GM18526 (cell line): ENCODE data around the gene PITPNC1.

Source experiments
- POLR2A ChIP-seq: IDR thresholded peaks from 3 replicates; pipeline ENCODE4 v1.6.1; 2011; ENCODE audit not compliant: insufficient read length; ENCODE audit errors: extremely low read depth

Gene PITPNC1

GRCh38 chr17:67573987-67574657 lies 197.0 kb downstream of the PITPNC1 start:
- no peak for TF ChIP-seq POLR2A

DNA sequence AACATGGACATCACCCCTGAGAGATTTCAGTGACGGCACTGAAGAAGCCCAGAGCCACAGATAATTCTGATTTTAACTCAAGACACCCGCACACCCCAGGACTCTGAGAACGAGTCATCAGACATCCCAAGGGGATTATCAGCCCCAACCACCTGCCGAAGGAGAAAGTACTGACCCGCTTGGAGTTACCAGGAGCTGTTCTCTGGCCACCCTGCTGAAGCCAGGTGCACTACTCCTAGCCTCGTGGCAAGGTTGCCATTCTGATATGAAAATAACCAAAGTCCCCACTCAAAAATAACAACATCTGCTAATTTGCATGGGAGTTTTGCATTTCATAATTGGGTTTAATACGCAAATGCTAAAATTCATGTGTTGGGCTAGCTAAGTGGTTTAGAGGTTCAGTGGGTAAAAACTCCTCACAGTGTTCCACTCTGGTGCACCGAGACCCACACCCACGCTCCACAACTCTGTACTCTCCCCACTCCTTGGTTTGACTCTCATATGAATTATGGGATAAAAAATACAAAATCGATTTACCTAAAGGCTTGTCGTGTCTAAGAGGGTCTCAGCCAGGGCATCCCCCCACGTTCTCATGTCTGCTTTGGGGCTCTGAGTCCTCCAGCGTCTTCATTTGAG lies 197.7 kb downstream of the PITPNC1 start:
- no peak for TF ChIP-seq POLR2A

DNA sequence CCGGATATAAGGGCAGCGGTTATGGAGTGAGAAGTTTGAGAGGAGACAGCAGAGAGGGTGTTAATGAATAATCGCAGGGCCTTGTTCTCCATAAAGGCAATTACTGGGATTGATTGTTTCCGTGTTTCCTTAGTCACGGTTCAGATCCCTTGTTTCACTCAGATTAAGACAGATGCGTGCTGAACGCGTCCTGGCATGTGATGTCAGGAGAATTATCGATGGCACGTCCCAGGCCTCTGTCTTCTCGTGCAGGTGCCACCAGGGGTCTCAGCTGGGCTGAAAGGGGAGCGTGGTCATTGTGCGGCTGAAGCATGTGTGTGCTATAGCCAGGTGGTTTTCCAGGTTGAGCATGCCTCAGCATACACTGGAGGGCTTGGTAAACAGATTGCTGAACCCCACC lies 198.2 kb downstream of the PITPNC1 start:
- TF ChIP-seq POLR2A = no peak

GRCh38 chr17:67576471-67577115 lies 199.5 kb downstream of the PITPNC1 start:
- TF ChIP-seq POLR2A = no peak

DNA sequence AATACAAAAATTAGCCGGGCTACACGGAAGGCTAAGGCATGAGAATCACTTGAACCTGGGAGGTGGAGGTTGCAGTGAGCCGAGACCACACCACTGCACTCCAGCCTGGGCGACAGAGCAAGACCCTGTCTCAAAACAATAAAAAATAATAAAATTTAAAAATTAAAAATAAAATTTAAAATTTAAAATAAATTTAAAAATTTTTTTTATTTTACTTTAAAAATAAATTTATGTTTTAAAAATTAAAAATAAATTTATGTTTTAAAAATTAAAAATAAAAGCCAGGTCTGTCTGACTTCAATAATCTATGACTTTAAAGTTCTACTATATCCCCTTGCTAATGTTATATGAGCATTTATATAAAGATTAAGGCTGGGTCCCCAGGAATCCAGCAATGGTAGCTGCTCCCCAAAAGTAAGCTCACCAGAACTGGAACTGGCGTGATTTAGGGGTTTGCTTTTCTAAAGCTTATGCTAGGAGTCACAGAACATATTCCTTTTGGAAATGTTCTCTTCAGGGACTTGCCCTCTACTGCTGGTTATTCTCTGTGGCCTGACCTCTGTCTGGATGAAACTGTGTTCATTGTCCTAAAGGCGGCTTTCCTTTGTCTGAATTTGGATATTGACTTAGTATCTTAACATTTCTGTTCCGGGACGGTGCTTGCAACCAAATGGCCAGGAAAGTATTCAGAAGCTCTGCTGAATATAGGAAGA lies 200.5 kb downstream of the PITPNC1 start:
- no peak for TF ChIP-seq POLR2A

DNA sequence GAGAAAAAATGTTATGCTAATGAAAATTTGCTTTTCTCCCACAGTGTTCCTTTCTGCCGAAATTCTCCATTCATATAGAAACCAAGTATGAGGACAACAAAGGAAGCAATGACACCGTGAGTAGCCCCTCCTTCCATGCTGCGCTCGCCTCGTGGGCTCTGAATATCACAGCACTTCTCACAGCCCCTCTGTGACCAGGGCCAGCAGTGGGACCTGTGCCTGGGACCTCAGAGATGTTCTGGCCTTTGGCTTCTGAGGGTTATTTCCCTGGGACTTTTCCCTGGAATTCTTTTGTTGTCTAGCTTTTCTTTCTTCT lies 201.0 kb downstream of the PITPNC1 start:
- no peak for TF ChIP-seq POLR2A

- no peak for TF ChIP-seq POLR2A
Observed at GRCh38 chr17:67582673-67583081, 205.6 kb downstream of the PITPNC1 start.

- TF ChIP-seq POLR2A = no peak
Observed at GRCh38 chr17:67585077-67585602, 208.1 kb downstream of the PITPNC1 start.

GRCh38 chr17:67588326-67588725 lies 211.2 kb downstream of the PITPNC1 start:
- TF ChIP-seq POLR2A = no peak

- no peak for TF ChIP-seq POLR2A
Observed at GRCh38 chr17:67594115-67594880, 217.2 kb downstream of the PITPNC1 start.

DNA sequence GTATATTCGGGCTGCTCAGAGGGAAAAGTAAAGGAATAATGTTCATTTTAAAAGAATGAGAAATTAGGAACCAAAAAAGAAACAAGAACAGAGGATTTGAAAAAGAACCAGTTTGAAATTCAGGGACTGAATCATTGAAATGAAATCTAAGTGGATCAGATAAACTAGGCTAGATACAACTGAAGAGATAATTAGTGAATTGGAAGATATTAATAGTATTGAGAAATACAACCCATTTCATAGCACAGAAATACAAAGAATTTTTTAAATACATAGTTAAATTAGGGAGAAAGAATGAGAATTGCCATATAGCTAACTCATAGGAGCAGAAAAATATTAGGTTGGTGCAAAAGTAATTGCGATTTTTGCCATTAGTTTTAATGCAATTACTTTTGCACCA lies 223.3 kb downstream of the PITPNC1 start:
- TF ChIP-seq POLR2A = no peak

GRCh38 chr17:67601897-67602296 lies 224.8 kb downstream of the PITPNC1 start:
- no peak for TF ChIP-seq POLR2A

DNA sequence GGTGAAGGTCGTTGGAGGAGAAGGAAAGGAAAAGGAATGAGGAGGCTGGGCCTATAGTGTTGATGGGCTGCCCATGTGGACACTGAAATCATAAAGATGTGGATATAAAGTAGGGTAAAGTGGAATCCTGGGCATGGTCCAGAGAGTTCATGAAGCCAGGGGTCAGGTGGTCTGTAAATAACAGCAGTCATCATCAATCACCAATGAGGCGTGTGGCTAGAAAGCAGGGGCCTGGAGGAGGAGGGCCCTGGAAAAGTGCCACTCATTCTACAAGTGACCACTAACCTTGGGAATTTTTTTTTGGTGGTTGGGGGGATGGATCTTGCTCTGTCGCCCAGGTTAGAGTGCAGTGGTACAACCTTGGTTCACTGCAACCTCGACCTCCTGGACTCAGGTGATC lies 225.4 kb downstream of the PITPNC1 start:
- TF ChIP-seq POLR2A = no peak

DNA sequence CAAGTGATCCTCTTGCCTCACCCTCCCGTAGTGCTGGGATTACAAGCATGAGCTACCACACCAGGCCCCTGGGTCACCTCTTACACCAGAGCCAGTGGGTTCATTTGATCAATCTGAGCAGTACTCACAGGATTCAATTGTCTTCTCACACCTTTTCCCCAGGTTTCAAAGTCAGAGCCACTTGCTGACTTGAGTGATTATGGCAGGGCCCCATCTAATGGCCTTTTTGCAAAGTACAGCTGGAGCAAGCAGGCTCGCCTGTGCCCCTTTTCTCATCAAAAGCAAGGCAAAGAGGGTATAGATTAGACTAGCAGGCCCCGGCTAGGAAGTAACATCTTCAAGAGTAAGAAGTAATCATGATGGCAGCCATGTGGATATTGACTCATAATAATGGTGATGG lies 225.9 kb downstream of the PITPNC1 start:
- no peak for TF ChIP-seq POLR2A

DNA sequence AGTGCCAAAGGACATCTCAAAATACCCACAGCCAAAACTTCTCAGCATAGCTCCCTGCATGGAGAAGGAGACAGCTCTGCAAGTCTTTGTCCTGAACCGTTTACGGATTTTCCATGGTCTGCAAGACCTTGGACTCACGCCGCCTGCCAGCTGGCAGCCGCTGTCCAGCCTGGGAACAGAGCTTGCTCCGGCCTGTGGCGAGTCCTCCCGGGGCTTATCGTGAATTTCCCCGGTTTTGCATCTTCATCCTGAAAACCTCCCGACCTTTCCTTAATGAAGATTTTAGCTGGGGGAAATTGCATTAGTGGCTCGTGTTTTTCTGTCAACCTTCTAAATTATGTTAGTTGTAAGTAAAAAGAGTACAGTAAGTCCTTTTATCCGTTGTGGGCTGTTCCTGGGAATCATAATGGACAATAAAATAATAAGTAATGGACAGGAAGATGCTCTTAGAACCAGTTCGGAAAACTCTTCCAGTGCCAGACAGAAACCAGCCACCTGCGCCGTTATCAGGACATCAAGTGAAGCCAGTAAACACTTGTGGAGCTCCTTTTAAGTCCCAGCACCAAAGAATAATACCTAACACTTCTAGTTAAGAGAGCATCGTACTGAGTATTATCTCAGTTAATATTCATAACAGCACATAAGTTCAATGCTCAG lies 228.3 kb downstream of the PITPNC1 start:
- TF ChIP-seq POLR2A = no peak

DNA sequence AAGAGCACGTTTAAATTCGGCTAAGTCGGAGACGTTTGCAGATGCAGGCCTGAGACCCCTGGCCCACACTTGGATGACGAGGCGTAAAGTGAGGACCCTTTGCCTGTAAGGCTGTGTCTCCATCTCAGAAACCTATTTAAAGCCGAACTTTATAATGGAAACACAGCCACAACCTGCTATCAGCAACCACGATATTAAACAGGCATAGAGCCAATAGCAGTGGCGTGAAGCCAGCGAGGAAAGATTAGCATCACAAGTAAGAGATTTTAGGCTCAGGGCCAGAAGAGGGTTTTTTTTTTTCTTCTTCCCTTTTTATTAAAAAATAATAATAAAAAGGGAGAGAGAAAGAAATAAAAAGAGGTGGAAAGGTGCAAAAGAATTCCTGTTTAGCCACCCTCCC lies 229.4 kb downstream of the PITPNC1 start:
- TF ChIP-seq POLR2A = no peak
